Measurements from ENCODE around the gene TBL1X. TPM values are rescaled to one million over a fixed set of nuclear protein-coding genes. Genes with fewer than 3 reads are reported as not detected.

TBL1X gene
- total and polyA plus RNA-seq, 2 of the 13 experiments (the other 11 are each of a cell fraction or from before 2014, with no cell fraction given) = 17.6 to 19.9 TPM

GRCh38 chrX:9635368-9635767, 170.5 kb downstream of the TBL1X start:
- in situ Hi-C loops (cut with HindIII; ENCODE audit: extremely low pct_ligation_motif_present, low pct_unique_long_range_greater_than_20kb) (no loop called here), intact Hi-C loops (cut with micrococcal nuclease; ENCODE audit: unreplicated experiment) (no loop called here)
- no peaks in the 10 kb centered on the region; the same call in 1 of the 2 replicates for H4K20me1 ChIP-seq (ENCODE audit: insufficient read depth, low read length)
- POLR2A ChIA-PET = no interaction called here
- H2AFZ ChIP-seq (ENCODE audit: low read length) = no peak overlapping the region
- CTCF ChIA-PET (ENCODE audit: low intra/inter-chr PET ratio, low total read pairs) = no interaction called here
- no peaks in the 10 kb centered on the region for H3K27me3 ChIP-seq (ENCODE audit: control insufficient read depth in 1 of 2, insufficient read depth in 2 of 2, low read length in 2 of 2)
- no TSS peak for BruUV-seq (replicated peaks)
- no peak for DNase-seq (ENCODE audit: low spot score)
- no CpG with 5 or more reads among the region's 4 CpGs for WGBS (ENCODE audit: low lambda C conversion rate)
- no peak overlapping the region for H3K4me2 ChIP-seq (ENCODE audit: low read depth, low read length)
- no peaks in the 10 kb centered on the region for H3K9me3 ChIP-seq (ENCODE audit: low read length)
- H3K36me3 ChIP-seq (replicated peaks in 1 of 2; ENCODE audit: control insufficient read depth in 1 of 2, insufficient read depth in 2 of 2, low read length in 2 of 2) = no peaks in the 10 kb centered on the region
- peaks cover 6% of the 10 kb centered on the region for H3K79me2 ChIP-seq (ENCODE audit: insufficient read depth, low read length)
- no peak overlapping the region for H3K9ac ChIP-seq (ENCODE audit: insufficient read depth, low read depth, low read length)
- TF ChIP-seq FOSL1 (CRISPR knock-in tag; IDR thresholded peaks at IDR 0.05; ENCODE audit: borderline replicate concordance) (no peak), HDAC2 (CRISPR knock-in tag; IDR thresholded peaks at IDR 0.05) (no peak), MNT (IDR thresholded peaks at IDR 0.05) (no peak), ZKSCAN5 (CRISPR knock-in tag; IDR thresholded peaks at IDR 0.05) (no peak)
- H3K4me3 ChIP-seq (replicated peaks in 1 of 3; ENCODE audit: insufficient read depth in 1 of 3, low read depth in 2 of 3, low read length in 3 of 3) = no peak overlapping the region
- no peak for FAIRE-seq
- ATAC-seq = no peak
- H3K4me1 ChIP-seq (ENCODE audit: insufficient read depth, low read length) = no peaks in the 10 kb centered on the region
- H3K27ac ChIP-seq (ENCODE audit: extremely low read length, insufficient read depth, low read length) = no peak overlapping the region

- no peak for ATAC-seq
- Histone ChIP-seq H2AFZ (ENCODE audit: low read length) (no peak overlapping the region), H3K4me2 (ENCODE audit: low read depth, low read length) (no peak overlapping the region), H4K20me1 (ENCODE audit: insufficient read depth, low read length) (no peaks in the 10 kb centered on the region; the same call in 1 of the 2 replicates), H3K36me3 (replicated peaks in 1 of 2; ENCODE audit: control insufficient read depth in 1 of 2, insufficient read depth in 2 of 2, low read length in 2 of 2) (no peaks in the 10 kb centered on the region), H3K27ac (ENCODE audit: extremely low read length, insufficient read depth, low read length) (no peak overlapping the region), H3K79me2 (ENCODE audit: insufficient read depth, low read length) (peaks cover 6% of the 10 kb centered on the region), H3K4me1 (ENCODE audit: insufficient read depth, low read length) (no peaks in the 10 kb centered on the region), H3K9ac (ENCODE audit: insufficient read depth, low read depth, low read length) (no peak overlapping the region), H3K9me3 (ENCODE audit: low read length) (no peaks in the 10 kb centered on the region), H3K4me3 (replicated peaks in 1 of 3; ENCODE audit: insufficient read depth in 1 of 3, low read depth in 2 of 3, low read length in 3 of 3) (no peak overlapping the region), H3K27me3 (ENCODE audit: control insufficient read depth in 1 of 2, insufficient read depth in 2 of 2, low read length in 2 of 2) (no peaks in the 10 kb centered on the region)
- no peak for DNase-seq (ENCODE audit: low spot score)
- CTCF ChIA-PET (ENCODE audit: low intra/inter-chr PET ratio, low total read pairs) = no interaction called here
- intact Hi-C loops (cut with micrococcal nuclease; ENCODE audit: unreplicated experiment) (no loop called here), in situ Hi-C loops (cut with HindIII; ENCODE audit: extremely low pct_ligation_motif_present, low pct_unique_long_range_greater_than_20kb) (no loop called here)
- BruUV-seq (replicated peaks) = no TSS peak
- TF ChIP-seq SMAD1 (CRISPR knock-in tag; IDR thresholded peaks at IDR 0.05; ENCODE audit: borderline replicate concordance, low read depth) (no peak), RXRA (CRISPR knock-in tag; IDR thresholded peaks at IDR 0.05) (no peak), ZNF543 (CRISPR knock-in tag; IDR thresholded peaks at IDR 0.05) (no peak), ZNF629 (CRISPR knock-in tag; conservative IDR thresholded peaks at IDR 0.05) (no peak), RARG (CRISPR knock-in tag; IDR thresholded peaks at IDR 0.05; ENCODE audit: low read depth) (no peak), ZNF563 (CRISPR knock-in tag; IDR thresholded peaks at IDR 0.05) (no peak), ARID3A (IDR thresholded peaks at IDR 0.05; ENCODE audit: low read depth, low read length) (no peak), IRF2 (CRISPR knock-in tag; IDR thresholded peaks at IDR 0.05) (no peak)
- POLR2A ChIA-PET = no interaction called here
- 100% methylated on average over 2 of the region's 4 CpGs for WGBS (ENCODE audit: low lambda C conversion rate)
- no peak for FAIRE-seq
Measured at GRCh38 chrX:9635803-9636202, 170.9 kb downstream of the TBL1X start.
